NCI-H146 treated with DMSO at 0.1 percent for 48 hours (cell line): ENCODE results near the gene SLC38A8.

Source experiments
- DNase-seq: peaks from one replicate; lab custom pipeline; 2025; ENCODE audit not compliant: unreplicated experiment; lab: John Stamatoyannopoulos, UW

SLC38A8 gene

DNA sequence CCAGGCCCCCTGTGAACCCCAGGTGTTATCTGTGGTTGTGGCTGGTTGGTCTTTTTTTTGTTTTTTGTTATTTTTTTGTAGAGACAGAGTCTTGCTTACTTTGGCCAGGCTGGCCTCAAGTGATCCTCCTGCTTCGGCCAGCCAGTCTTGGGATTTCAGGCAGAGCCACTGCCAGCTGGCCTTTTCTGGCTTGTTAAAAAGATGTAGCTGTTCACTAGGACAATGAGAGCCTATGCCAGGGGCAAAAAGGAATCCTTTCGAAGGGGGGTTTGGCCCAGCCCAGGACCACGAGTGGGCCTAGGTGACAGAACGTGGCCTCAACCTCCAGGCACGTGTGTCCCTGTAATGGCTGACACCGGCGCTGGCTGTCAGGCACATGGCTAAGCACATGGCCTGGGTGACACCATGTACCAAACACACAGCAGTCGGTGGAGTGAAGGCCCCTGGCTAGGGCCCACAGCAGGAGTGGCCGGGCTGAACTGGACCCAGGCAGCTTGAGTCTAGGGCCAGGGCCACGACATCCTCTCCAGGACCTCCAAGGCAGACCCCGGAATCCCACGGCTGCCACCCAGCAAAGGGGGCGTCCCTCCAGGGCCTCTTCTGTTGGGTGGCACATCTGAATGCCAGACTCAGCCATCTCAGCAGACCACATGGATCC, 6.9 kb upstream of the SLC38A8 start:
- DNase-seq = no peak

DNA sequence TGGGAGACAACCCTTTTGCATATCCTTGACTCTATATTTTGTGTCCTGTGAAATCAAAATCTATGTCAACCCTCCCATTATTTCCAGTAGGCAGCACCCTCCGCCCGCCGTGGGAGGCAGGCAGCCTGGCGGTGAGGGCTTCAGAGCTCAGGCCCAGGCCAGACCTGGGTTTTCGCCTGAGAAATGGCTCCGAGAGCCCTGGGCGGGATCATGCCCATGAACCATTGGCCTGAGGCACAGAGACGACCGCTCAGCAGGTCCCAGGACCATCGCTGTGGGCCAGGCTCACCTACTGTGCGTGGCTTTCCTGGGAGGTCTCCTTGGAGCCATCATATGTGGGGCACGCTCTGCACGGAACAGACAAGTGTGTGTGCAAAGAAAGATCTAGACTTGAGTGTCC, 6.3 kb upstream of the SLC38A8 start:
- DNase-seq = no peak

DNA sequence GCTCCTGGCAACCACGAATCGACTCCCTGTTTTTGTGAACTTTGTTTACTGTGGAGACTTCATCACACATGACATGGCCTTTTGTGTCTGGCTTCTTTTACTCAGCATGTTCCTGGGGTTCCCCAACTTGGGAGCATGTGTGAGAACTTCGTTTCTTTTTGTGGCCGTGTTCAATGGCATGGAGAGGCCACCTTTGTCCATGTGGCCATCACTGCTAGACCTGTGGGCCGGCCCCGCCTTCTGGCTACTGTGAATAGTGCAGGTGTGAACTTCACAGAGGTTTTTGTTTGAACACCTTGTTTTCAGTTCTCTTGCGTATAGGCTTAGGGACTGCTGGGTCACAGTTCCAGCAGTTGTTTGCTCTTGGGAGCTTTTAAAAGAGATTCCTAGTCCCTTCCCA, 5.7 kb upstream of the SLC38A8 start:
- peak; percentile 22 for DNase-seq

DNA sequence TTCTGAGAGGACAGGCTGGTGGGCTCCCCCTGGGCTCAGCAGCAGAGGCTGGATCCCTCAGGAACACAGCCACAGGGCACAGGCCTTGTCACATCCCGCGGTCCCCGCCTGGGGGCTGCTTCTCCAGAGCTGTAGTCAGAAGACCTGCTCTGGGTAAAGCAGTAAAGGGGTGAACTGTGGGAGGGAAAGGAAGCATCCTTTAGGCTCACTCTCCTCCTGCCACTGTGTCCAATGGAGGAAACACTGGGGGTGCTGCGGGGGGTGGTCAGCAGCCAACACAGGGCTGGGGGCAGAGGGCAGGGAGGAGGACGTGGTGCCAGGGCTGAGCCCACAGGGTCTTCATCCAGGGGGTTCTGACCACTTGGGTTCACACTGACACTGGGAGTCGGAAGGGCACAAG, 5.0 kb upstream of the SLC38A8 start:
- no peak for DNase-seq

DNA sequence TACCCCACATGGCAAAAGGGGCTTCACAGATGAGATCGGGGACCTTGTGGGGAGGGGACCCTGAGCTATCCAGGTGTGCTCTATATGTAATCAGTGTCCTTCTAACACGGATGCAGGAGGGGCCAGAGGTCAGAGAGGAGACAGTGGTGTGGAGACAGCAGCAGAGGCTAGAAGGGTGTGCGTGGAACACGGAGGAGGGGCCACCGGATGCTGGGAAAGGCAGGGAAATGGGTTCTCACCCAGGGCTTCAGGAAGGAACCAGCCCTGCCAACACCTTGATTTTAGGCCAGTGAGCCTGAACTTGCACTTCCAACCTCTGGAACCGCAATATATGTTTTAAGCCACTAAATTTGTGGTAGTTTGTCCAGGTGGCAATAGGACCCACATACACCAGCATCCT, 4.6 kb upstream of the SLC38A8 start:
- DNase-seq = no peak

- DNase-seq = no peak
These were observed 3.3 kb upstream of the SLC38A8 start for GRCh38 chr16:84045818-84046470.

DNA sequence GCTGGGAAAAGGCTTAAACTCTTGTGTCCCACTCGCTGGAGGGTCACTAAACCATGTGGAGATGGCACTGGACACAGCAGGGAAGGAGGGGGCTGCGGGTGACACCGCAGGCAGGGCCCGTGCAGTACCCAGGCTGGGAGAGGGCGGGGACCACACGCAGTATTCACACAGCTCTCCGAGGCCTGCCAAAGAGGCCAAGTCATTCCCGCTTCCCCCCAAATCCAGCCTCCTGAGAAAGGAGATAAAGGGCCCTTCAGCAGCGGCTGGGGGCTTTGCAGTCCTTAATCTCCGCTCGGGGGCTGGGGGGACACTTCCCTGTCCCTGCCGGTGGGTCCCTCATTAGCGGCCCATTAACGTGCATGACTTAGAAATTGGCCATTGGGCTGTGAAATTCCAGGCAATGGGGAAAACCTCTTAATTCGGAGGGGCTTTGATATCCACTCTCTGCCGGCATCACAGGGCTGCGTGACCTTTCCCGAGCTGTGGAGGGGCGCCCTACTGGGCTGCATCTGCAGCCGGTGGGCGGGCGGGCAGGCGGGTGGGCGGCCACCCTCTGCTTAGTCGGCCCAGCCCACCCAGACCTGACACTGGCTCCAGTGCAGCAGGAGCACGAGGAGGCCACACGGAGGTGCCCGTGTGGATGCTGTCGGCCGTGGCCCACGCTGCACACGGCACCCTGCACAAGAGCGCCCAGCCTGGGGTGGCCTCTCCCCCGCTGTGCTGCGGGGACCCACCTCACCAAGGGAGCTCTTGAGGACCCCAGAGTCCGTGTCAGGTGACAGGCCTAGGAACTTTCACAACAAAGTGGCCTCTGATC, 2.6 kb upstream of the SLC38A8 start:
- no peak for DNase-seq

GRCh38 chr16:84044118-84044488, 1.5 kb upstream of the SLC38A8 start:
- peak; percentile 9 for DNase-seq

DNA sequence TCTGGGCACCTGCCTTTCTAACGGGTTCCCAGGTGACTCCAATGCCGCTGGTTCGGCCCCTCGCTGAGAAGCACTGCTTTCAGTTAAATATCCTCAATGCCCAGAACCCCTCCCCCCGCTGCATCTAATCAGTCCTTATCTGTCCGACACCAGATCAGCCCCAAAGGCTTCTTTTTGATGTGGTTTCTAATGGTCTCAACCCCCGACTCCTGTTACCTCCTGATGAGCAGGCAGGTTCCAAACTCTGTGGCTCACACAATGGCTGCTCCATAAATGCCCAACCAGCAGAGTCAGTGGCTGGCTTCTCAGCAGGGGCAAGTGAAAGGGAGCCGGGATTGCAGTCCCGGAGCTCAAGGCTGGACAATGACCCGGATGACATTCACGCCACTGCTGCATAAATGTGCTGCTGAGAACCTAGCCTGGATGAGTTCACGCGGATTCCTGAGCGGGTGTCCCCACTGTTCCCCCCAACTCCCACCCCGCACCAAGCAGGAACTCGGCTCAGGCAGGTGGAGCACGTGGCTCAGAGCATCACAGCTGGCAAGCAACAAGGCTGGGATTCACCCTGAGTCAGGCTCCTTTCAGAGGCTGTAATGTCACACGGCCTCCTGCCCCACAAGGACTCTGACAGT, 1.0 kb upstream of the SLC38A8 start:
- peak; percentile 65 for DNase-seq

DNA sequence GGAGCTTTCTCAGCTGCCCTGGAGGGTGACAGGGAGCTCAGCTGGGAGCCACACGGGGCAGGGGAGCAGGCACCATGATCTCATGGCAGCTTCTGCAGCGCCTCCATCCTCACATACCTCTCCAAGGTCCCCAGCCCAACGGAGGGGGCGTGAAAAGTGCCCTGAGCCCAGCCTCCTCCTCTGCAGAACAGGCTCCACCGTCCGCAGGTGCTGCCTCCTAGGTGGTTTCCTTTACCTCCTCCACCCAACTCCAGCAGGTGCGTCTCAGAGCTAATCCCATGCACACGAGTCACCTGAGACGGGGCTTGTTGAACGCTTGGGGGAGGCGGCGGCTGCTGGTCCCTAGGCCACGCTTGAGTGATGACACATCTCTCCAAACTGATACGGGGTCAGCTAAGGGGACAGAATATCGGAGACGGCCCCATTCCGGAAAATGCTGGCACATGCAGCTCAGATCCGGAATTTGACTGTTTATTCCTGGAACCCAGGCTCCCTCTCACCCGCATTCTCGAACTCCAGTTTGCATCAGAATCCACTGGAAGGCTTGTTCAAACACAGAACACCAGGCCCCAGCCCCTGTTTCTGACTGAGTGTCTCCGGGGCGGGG, 387 bp upstream of the SLC38A8 start:
- DNase-seq = peak; percentile 73

DNA sequence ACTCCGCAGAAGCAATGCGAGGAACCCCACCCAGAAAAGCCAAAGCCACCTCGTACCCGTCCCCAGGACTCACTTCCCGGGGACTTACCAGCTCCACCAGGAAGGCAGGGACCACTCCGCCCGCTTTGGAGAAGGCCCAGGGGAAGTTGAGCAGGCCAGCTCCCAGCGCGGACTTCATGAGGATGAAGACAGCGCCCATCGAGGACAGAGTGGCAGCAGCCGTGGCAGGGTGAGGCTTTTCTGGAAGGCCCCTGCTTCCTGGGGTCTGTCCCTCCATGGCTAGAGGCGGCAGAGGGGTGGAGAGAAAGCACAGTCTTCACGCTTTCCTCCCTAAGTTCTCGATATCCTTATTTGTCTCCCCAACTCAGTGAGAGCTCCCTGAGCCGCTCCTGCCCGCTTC, 714 bp downstream of the SLC38A8 start:
- no peak for DNase-seq

DNA sequence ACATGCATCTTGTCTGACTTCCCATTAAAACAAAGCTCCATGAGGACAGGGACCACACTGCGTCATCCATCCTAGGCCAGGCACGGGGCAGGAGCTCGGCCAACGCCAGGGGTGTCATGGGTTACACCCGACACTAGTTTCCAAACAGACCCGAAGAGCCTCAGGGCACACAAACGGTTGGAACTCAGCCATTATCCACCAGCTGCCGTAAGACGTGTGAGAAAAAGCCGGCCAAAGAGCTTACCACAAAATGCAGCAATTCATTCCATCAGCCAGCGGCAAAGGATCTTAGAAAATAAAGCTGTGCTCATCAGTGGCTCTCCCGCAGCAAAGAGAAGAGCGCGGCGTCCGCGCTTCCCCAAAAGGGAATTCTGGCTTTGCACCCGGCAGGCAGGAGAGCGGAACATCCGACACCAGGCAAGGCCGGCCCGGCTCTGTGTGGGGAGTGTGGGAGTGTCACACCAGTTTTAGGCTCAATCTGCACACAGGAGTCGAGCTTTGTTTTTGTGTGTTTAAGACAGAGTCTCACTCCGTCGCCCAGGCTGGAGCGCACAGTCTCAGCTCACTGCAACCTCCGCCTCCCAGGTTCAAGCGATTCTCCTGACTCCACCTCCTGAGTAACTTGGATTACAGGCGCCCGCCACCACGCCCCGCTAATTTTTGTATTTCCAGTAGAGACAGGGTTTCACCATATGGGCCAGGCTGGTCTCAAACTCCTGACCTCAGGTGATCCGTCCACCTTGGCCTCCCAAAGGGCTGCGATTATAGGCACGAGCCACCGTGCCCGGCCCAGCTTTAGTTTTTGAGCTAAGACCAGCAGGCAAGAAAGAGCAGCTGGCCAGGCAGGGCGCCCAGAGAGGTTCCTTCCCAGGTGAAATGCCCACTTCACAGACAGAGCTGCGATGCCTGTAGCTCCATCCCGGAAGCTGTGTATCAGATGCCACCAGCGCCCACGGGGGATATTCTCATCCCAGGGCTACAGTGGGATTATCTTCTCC, 1.5 kb downstream of the SLC38A8 start:
- no peak for DNase-seq

GRCh38 chr16:84040226-84040822, 2.3 kb downstream of the SLC38A8 start:
- DNase-seq = no peak

- DNase-seq = no peak
These were observed 2.9 kb downstream of the SLC38A8 start for GRCh38 chr16:84039696-84040095.

DNA sequence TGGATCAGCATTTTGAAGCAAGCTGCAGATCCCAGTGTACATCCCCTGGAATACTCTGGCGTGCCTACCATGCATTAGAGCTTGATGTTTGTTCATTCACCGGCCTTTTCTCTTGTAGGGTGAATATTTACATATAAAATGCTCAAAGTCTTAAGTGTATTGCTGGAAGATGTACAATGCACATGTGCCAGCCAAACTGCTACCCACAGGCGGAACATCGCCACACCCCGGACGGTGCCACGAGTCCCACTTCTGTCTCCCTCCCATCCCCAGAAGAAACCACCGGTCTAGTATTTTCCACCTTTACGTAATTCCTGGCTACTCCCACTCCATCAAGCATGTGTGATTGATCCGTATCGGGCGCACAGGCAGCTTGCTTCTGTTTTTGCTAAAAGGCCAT, 4.1 kb downstream of the SLC38A8 start:
- DNase-seq = no peak

GRCh38 chr16:84036982-84037425, 5.6 kb downstream of the SLC38A8 start:
- DNase-seq = no peak

GRCh38 chr16:84036131-84036530, 6.5 kb downstream of the SLC38A8 start:
- DNase-seq = no peak

DNA sequence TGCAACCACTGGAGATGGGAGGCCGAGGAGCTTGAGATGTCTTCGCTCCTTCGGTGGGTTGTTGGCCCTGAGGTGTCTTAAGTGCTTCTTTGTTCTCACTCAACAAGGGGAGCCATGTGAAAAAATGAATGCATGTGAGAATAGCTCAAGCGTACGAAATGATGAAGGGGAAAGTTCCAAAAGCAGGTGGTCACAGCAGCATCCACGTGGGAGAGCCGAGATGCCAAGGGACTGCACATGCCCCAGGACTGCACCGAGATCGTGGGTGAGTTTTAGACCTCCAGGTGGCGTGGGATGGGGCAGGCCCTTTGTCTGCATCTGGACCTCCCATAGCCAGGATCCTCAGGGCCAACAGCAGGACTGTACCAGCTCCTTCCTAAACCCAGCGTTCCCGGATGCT, 8.1 kb downstream of the SLC38A8 start:
- no peak for DNase-seq
